Measurements from ENCODE around the gene NMT2. TPM values are rescaled to one million over a fixed set of nuclear protein-coding genes. Genes with fewer than 3 reads are reported as not detected.

NMT2 gene
- total and polyA plus RNA-seq, 2 of the 4 experiments (the other 2 are of a cell fraction), result 18.7 to 41.0 TPM

GRCh38 chr10:15072358-15072757 lies 96.1 kb downstream of the NMT2 start:
- H3K14ac ChIP-seq (replicated peaks; ENCODE audit: low read depth, low read length), result no peak overlapping the region
- H2BK20ac ChIP-seq (ENCODE audit: low read depth, low read length), result no peak overlapping the region
- no peak overlapping the region for H2AK9ac ChIP-seq (replicated peaks; ENCODE audit: low read depth, low read length, poor library complexity)
- H3K23ac ChIP-seq (ENCODE audit: low read depth, low read length), result no peak overlapping the region
- no peak overlapping the region for H4K8ac ChIP-seq (ENCODE audit: low read depth in 2 of 2, low read length in 2 of 2)
- in situ Hi-C loops (cut with MboI; ENCODE audit: low sequenced_read_pairs), result no loop called here
- no TSS peak for BruUV-seq (replicated peaks)
- H4K91ac ChIP-seq (ENCODE audit: insufficient read depth, low read depth, low read length), result no peak overlapping the region
- H3K4me1 ChIP-seq (ENCODE audit: control insufficient read depth, insufficient read depth, low read length), result no peaks in the 10 kb centered on the region
- ATAC-seq (ENCODE audit: low read depth) (no peak), DNase-seq (no peak)
- TF ChIP-seq USF2 (IDR thresholded peaks at IDR 0.05; ENCODE audit: low read depth, low read length) (no peak), BHLHE40 (IDR thresholded peaks at IDR 0.05; ENCODE audit: low read depth, low read length) (no peak), SMC3 (IDR thresholded peaks at IDR 0.05; ENCODE audit: low read depth, low read length) (no peak), RFX5 (IDR thresholded peaks at IDR 0.05; ENCODE audit: low read depth, low read length) (no peak), MXI1 (IDR thresholded peaks at IDR 0.05; ENCODE audit: borderline replicate concordance, low read depth, low read length) (no peak), RAD21 (IDR thresholded peaks at IDR 0.05; ENCODE audit: low read length) (no peak), FOS (IDR thresholded peaks at IDR 0.05; ENCODE audit: low read depth, low read length) (no peak), RCOR1 (IDR thresholded peaks at IDR 0.05; ENCODE audit: insufficient replicate concordance, low read length) (no peak)
- no peak overlapping the region for H2BK15ac ChIP-seq (ENCODE audit: low read depth, low read length)
- dilution Hi-C loops (cut with HindIII; ENCODE audit: low sequenced_read_pairs, unreplicated experiment), result no loop called here
- no peak overlapping the region for H3K27ac ChIP-seq (ENCODE audit: insufficient read depth, low read length)
- H2BK120ac ChIP-seq (ENCODE audit: low read depth, low read length), result no peak overlapping the region
- POLR2A ChIA-PET (ENCODE audit: unreplicated experiment), result interaction anchor here (1.0 kb wide), 1 partner anchor 15 kb away, joined by 9 read pairs; no protein-coding TSS in a partner anchor
- no peaks in the 10 kb centered on the region for H3K9me1 ChIP-seq (ENCODE audit: insufficient read depth, low read length)
- no peak overlapping the region for H3K9ac ChIP-seq (ENCODE audit: low read depth, low read length)
- H3K56ac ChIP-seq (ENCODE audit: extremely low read depth, insufficient read depth, low read length), result no peak overlapping the region
- H3K9me3 ChIP-seq (ENCODE audit: control insufficient read depth, insufficient read depth, low read length), result peaks cover 6% of the 10 kb centered on the region
- H4K20me1 ChIP-seq (ENCODE audit: insufficient read depth, low read length), result no peaks in the 10 kb centered on the region
- no peak overlapping the region for H3K18ac ChIP-seq (ENCODE audit: low read depth, low read length)
- H3K36me3 ChIP-seq (ENCODE audit: control insufficient read depth, insufficient read depth, low read length), result no peaks in the 10 kb centered on the region
- intact Hi-C loops (cut with micrococcal nuclease), result no loop called here
- no peak overlapping the region for H3K4ac ChIP-seq (ENCODE audit: low read depth, low read length)
- H3K79me1 ChIP-seq (ENCODE audit: low read depth in 1 of 2, low read length in 2 of 2), result no peaks in the 10 kb centered on the region
- H3K4me2 ChIP-seq (ENCODE audit: low read depth, low read length), result no peak overlapping the region
- peaks cover 3% of the 10 kb centered on the region; the same call in 1 of the 2 replicates for H3K27me3 ChIP-seq (ENCODE audit: control insufficient read depth, insufficient read depth, low read length)
- no CpG with 5 or more reads among the region's 5 CpGs for WGBS, 2 experiments (ENCODE audit: extremely low coverage in 2 of 2, insufficient read length in 1 of 2)
- CTCF ChIA-PET, result no interaction called here
- H3K4me3 ChIP-seq (ENCODE audit: insufficient read depth, low read depth, low read length), result no peak overlapping the region
- H4K5ac ChIP-seq (ENCODE audit: low read depth, low read length), result no peak overlapping the region
- H2AK5ac ChIP-seq (ENCODE audit: low read depth, low read length), result no peak overlapping the region
- no peak overlapping the region for H2BK5ac ChIP-seq (ENCODE audit: low read depth, low read length, poor library complexity, severe bottlenecking)
- H2AFZ ChIP-seq (replicated peaks; ENCODE audit: low read length, poor library complexity), result no peak overlapping the region
